GM12878 (cell line): ENCODE data around the gene RFX3. TPM values are rescaled to one million over a fixed set of nuclear protein-coding genes. Genes with fewer than 3 reads are reported as not detected.

ENCODE experiments used
- ATAC-seq: fragments of 200-7000 bp; cut with Tn5 transposase; 3 replicates; pipeline ENCODE4 v1.9.1; 2020; ENCODE audit warnings: mild to moderate bottlenecking, moderate library complexity
- BruUV-seq: library from RNA; stranded (reverse); fragments of 400-500 nt; replicated peaks from 2 replicates; lab custom pipeline; 2021; lab: Mats Ljungman, UMichigan
- CTCF ChIA-PET: fragments of 300-600 bp; sonication (Branson Sonifier 250); formaldehyde crosslinking; extraction: SDS; loops from one replicate; lab custom pipeline; 2021; ENCODE audit warnings: inconsistent platforms; lab: Yijun Ruan, JAX
- POLR2A ChIA-PET: fragments of 350-600 bp; formaldehyde crosslinking; extraction: SDS; loops from one replicate; lab custom pipeline; 2021; ENCODE audit warnings: inconsistent platforms; lab: Charles Lee
- RAD21 ChIA-PET: fragments of 300-600 bp; sonication (Branson Sonifier 250); formaldehyde crosslinking; loops from one replicate; lab custom pipeline; 2023; ENCODE audit warnings: antibody characterized with exemption; ENCODE audit not compliant: unreplicated experiment; lab: Charles Lee
- SMC1A ChIA-PET: fragments of 300-600 bp; sonication (Branson Sonifier 250); formaldehyde crosslinking; loops from one replicate; lab custom pipeline; 2023; ENCODE audit not compliant: unreplicated experiment, uncharacterized antibody; lab: Charles Lee
- DNase-seq: peaks from one replicate; pipeline ENCODE4 v3.0.0-alpha.2; 2011; ENCODE audit warnings: low read depth, low spot score
- FAIRE-seq: peaks from 3 replicates; lab custom pipeline; 2011; peaks lifted over from hg19 to GRCh38; lab: Jason Lieb, UNC
- H2AFZ ChIP-seq: 2 replicates; pipeline ENCODE4 v1.6.0; 2011; ENCODE audit warnings: low read depth, low read length, control low read depth; ENCODE audit not compliant: control insufficient read depth
- H3K27ac ChIP-seq: 2 replicates; pipeline ENCODE4 v1.5.1; 2011; ENCODE audit warnings: control low read depth; ENCODE audit not compliant: control insufficient read depth, insufficient read depth
- H3K27me3 ChIP-seq, 2 experiments: replicated peaks in 1 of 2; 2 replicates each; pipeline versions ENCODE4 v1.6.0 to v1.6.1; 2011; ENCODE audit warnings: low read length in 1 of 2; ENCODE audit not compliant: control insufficient read depth in 2 of 2, insufficient read depth in 2 of 2
- H3K36me3 ChIP-seq, 2 experiments: 2 replicates each; pipeline ENCODE4 v1.5.1; 2011; ENCODE audit warnings: low read length in 1 of 2; ENCODE audit not compliant: control insufficient read depth in 2 of 2, insufficient read depth in 2 of 2
- H3K4me1 ChIP-seq: 2 replicates; pipeline ENCODE4 v1.6.1; 2011; ENCODE audit warnings: mild to moderate bottlenecking, low read length, moderate library complexity, mixed read lengths; ENCODE audit not compliant: control insufficient read depth, insufficient read depth
- H3K4me2 ChIP-seq: 2 replicates; pipeline ENCODE4 v1.6.0; 2011; ENCODE audit warnings: control low read depth; ENCODE audit not compliant: control insufficient read depth, insufficient read depth
- H3K4me3 ChIP-seq: fragments of 200-600 bp; sonication (generic); 2 replicates; pipeline ENCODE4 v1.5.1; 2016
- H3K79me2 ChIP-seq: 2 replicates; pipeline ENCODE4 v1.6.0; 2011; ENCODE audit warnings: low read length; ENCODE audit not compliant: control insufficient read depth, insufficient read depth
- H3K9ac ChIP-seq: 2 replicates; pipeline ENCODE4 v1.8.0; 2011; ENCODE audit warnings: low read length, control low read depth, mixed read lengths; ENCODE audit not compliant: control insufficient read depth, insufficient read depth
- H3K9me3 ChIP-seq: replicated peaks from 3 replicates; pipeline ENCODE4 v1.5.1; 2011; ENCODE audit warnings: mild to moderate bottlenecking, low read length; ENCODE audit not compliant: control insufficient read depth, insufficient read depth
- H4K20me1 ChIP-seq: 2 replicates; pipeline ENCODE4 v1.6.0; 2011; ENCODE audit not compliant: control insufficient read depth, insufficient read depth
- CBX3 ChIP-seq: fragments of 200-600 bp; sonication (generic); IDR thresholded peaks from 2 replicates; pipeline ENCODE4 v1.6.1; 2016; ENCODE audit warnings: low read depth, borderline replicate concordance
- EED ChIP-seq: sonication (generic); IDR thresholded peaks from 2 replicates; pipeline ENCODE4 v1.6.1; 2016; ENCODE audit warnings: antibody characterized with exemption, low read depth
- HDAC6 ChIP-seq: fragments of 200-600 bp; sonication (generic); IDR thresholded peaks from one replicate; pipeline ENCODE4 v1.8.0; 2017; ENCODE audit warnings: antibody characterized with exemption; ENCODE audit not compliant: unreplicated experiment
- LARP7 ChIP-seq: fragments of 450-650 bp; IDR thresholded peaks from 2 replicates; pipeline ENCODE4 v1.6.1; 2017; ENCODE audit warnings: mild to moderate bottlenecking
- NBN ChIP-seq: fragments of 450-650 bp; IDR thresholded peaks from 2 replicates; pipeline ENCODE4 v1.6.1; 2016
- NKRF ChIP-seq: fragments of 450-650 bp; conservative IDR thresholded peaks from 2 replicates; pipeline ENCODE4 v1.6.1; 2017; ENCODE audit warnings: mild to moderate bottlenecking, moderate library complexity
- PAX5 ChIP-seq: IDR thresholded peaks from 2 replicates; pipeline ENCODE4 v1.6.1; 2011; ENCODE audit warnings: low read depth, low read length, borderline replicate concordance
- RCOR1 ChIP-seq: conservative IDR thresholded peaks from 2 replicates; pipeline ENCODE4 v1.6.1; 2012; ENCODE audit warnings: low read depth, low read length, improper control_type of control experiment
- RFX5 ChIP-seq: IDR thresholded peaks from 2 replicates; pipeline ENCODE4 v1.6.1; 2011; ENCODE audit warnings: low read depth, low read length, improper control_type of control experiment
- SP1 ChIP-seq: IDR thresholded peaks from one replicate; pipeline ENCODE4 v1.6.1; 2011; ENCODE audit warnings: low read depth, low read length
- TCF12 ChIP-seq: IDR thresholded peaks from 2 replicates; pipeline ENCODE4 v1.6.1; 2011; ENCODE audit warnings: low read depth, mild to moderate bottlenecking, low read length
- ZBED1 ChIP-seq: IDR thresholded peaks from 2 replicates; pipeline ENCODE4 v1.6.1; 2016; ENCODE audit warnings: borderline replicate concordance
- ZNF217 ChIP-seq: fragments of 450-650 bp; IDR thresholded peaks from 2 replicates; pipeline ENCODE4 v1.6.1; 2017; ENCODE audit warnings: antibody characterized with exemption, mild to moderate bottlenecking
- ZSCAN29 ChIP-seq: fragments of 450-650 bp; IDR thresholded peaks from 2 replicates; pipeline ENCODE4 v1.6.1; 2017; ENCODE audit warnings: mild to moderate bottlenecking, moderate library complexity
- WGBS: methylation state at CpG from one replicate; pipeline ENCODE4 v1.1.6; 2016; ENCODE audit warnings: low lambda C conversion rate; ENCODE audit not compliant: insufficient replicate concordance, insufficient coverage; ENCODE audit errors: missing lambda C conversion rate; 5-methylcytosine and 5-hydroxymethylcytosine counted together
- in situ Hi-C: fragments of 300-500 bp; cut with MboI; formaldehyde crosslinking; loops from 9 replicates; pipeline ENCODE4 v1.14.3; 2018; ENCODE audit warnings: mixed read lengths
- intact Hi-C: fragments of 100-400 bp; cut with micrococcal nuclease; formaldehyde crosslinking; loops from one replicate; pipeline ENCODE4 v1.14.2; 2022; ENCODE audit not compliant: unreplicated experiment
- polyA plus RNA-seq, 11 experiments: library from polyadenylated mRNA; depleted of rRNA in 4 of 11; unstranded in 6 of 11; stranded (reverse) in 5 of 11; fragments of >200 nt; fragmentation: Nextera tagmentation in 4 of 11; fragmentation: Illumina TruSeq in 1 of 11; extraction: Ambion mirVana in 4 of 11; extraction: Trizol in 1 of 11; gene quantifications; 1 replicate in 1 of 11; 2 replicates in 10 of 11; pipeline versions ENCODE4 v1.2.1 to v1.2.3, GENCODE V29; 2011 to 2016; ENCODE audit warnings: inconsistent platforms in 2 of 11, missing spikeins in 2 of 11, low read depth in 1 of 11
- total RNA-seq, 4 experiments: library from RNA; depleted of rRNA in 3 of 4; stranded (reverse); fragments of >200 nt in 3 of 4; fragmentation: Illumina TruSeq in 1 of 4; extraction: Trizol in 1 of 4; gene quantifications; 2 replicates each; pipeline versions ENCODE4 v1.2.1 to v1.2.3, GENCODE V29; 2013 to 2021
- TF ChIP-seq, protein P1 (sequence below): IDR thresholded peaks from 2 replicates; pipeline ENCODE4 v1.6.1; 2011; ENCODE audit warnings: low read depth, mild to moderate bottlenecking, low read length, moderate library complexity, borderline replicate concordance; ENCODE audit errors: extremely low read depth
- TF ChIP-seq, protein P2 (sequence below): fragments of 450-650 bp; IDR thresholded peaks from 2 replicates; pipeline ENCODE4 v1.6.1; 2017; ENCODE audit warnings: mild to moderate bottlenecking, moderate library complexity

Gene RFX3
- total and polyA plus RNA-seq, 10 of the 15 experiments (the other 5 are each of a cell fraction or from before 2014, with no cell fraction given): 1.2 to 26.4 (median 6.7) TPM

DNA sequence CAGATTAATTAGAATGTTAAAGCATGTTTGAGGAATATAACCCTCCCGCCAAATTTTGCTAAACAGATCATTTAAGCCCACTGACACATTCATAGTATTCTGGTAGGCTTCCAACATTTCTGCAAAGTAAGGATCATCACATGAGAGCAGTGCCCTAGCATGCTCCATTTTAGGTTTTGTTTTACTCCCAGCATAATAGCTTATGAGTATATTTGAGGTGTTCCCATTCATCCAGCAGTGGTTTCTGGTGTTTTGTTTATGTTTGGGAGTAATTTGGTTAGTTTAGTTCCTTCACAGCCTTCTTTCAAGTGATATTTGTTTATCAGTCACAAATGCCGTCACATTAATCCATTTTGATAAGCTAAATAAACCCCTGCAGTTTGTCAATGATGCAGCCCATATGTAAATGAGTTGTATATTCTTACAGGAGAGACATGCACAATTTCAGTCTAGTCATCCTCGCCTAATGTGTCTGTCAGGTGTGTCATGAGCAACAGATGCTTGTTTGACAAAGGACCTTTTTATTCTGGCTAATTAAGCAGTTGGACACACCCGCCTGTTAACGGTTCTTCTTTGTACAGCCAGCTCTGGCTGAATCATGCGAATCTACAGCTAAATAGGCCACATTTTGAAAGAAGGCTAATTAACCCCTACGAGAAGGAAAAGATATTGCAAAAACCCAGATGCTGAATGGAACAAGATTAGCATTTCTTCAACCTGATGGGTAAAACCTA is 124.4 kb downstream of the RFX3 start:
- Histone ChIP-seq H2AFZ (no peak overlapping the region), H3K27ac (no peak overlapping the region), H3K4me3 (no peak overlapping the region), H3K9ac (no peak overlapping the region), H3K79me2 (no peaks in the 10 kb centered on the region; the same call in 1 of the 2 replicates), H4K20me1 (no peaks in the 10 kb centered on the region), H3K36me3 (no peaks in the 10 kb centered on the region), H3K4me2 (no peak overlapping the region), H3K9me3 (no peaks in the 10 kb centered on the region; the same call in 2 of the 3 replicates), H3K27me3 (no peaks in the 10 kb centered on the region), H3K4me1 (peaks cover 3% of the 10 kb centered on the region; the same call in 1 of the 2 replicates)
- ChIA-PET RAD21 (interaction anchor here (0.7 to 1.3 kb wide), 3 partner anchors 40 to 79 kb away, joined by 3 read pairs; no protein-coding TSS in a partner anchor), POLR2A (no interaction called here), SMC1A (interaction anchor here (0.9 to 1.8 kb wide), 6 partner anchors 11 to 71 kb away, joined by 3 to 5 read pairs (median 4); no protein-coding TSS in a partner anchor), CTCF (interaction anchor here (0.9 to 2.5 kb wide), 3 partner anchors 9 to 12 kb away, joined by 3 to 8 read pairs (median 4); no protein-coding TSS in a partner anchor)
- in situ Hi-C loops: no loop called here
- DNase-seq (no peak), ATAC-seq (no peak), FAIRE-seq (no peak)
- intact Hi-C loops: no loop called here
- WGBS: 88% methylated on average over 7 of the region's 7 CpGs
- TF ChIP-seq NKRF (no peak), CBX3 (no peak), SP1 (no peak), ZSCAN29 (no peak), LARP7 (no peak), NBN (no peak), ZNF217 (no peak), RFX5 (no peak), HDAC6 (no peak), RCOR1 (no peak), ZBED1 (no peak), PAX5 (no peak), TCF12 (no peak), EED (no peak)
- TF ChIP-seq, protein P1, sequence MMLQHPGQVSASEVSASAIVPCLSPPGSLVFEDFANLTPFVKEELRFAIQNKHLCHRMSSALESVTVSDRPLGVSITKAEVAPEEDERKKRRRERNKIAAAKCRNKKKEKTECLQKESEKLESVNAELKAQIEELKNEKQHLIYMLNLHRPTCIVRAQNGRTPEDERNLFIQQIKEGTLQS: no peak
- TF ChIP-seq, protein P2, sequence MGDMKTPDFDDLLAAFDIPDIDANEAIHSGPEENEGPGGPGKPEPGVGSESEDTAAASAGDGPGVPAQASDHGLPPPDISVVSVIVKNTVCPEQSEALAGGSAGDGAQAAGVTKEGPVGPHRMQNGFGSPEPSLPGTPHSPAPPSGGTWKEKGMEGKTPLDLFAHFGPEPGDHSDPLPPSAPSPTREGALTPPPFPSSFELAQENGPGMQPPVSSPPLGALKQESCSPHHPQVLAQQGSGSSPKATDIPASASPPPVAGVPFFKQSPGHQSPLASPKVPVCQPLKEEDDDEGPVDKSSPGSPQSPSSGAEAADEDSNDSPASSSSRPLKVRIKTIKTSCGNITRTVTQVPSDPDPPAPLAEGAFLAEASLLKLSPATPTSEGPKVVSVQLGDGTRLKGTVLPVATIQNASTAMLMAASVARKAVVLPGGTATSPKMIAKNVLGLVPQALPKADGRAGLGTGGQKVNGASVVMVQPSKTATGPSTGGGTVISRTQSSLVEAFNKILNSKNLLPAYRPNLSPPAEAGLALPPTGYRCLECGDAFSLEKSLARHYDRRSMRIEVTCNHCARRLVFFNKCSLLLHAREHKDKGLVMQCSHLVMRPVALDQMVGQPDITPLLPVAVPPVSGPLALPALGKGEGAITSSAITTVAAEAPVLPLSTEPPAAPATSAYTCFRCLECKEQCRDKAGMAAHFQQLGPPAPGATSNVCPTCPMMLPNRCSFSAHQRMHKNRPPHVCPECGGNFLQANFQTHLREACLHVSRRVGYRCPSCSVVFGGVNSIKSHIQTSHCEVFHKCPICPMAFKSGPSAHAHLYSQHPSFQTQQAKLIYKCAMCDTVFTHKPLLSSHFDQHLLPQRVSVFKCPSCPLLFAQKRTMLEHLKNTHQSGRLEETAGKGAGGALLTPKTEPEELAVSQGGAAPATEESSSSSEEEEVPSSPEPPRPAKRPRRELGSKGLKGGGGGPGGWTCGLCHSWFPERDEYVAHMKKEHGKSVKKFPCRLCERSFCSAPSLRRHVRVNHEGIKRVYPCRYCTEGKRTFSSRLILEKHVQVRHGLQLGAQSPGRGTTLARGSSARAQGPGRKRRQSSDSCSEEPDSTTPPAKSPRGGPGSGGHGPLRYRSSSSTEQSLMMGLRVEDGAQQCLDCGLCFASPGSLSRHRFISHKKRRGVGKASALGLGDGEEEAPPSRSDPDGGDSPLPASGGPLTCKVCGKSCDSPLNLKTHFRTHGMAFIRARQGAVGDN: no peak
- no TSS peak for BruUV-seq
